SK-N-DZ (cell line): Measurements from ENCODE around the gene EFNA4.
"Not testable (repeated sequence)": the region's sequence is repeated elsewhere in the genome, so short reads cannot be mapped to it uniquely, and the experiment has no call there.

ENCODE experiments used
- DNase-seq: peaks from one replicate; pipeline ENCODE4 v3.0.0-alpha.2; 2015; ENCODE audit warnings: low spot score

EFNA4 gene

DNA sequence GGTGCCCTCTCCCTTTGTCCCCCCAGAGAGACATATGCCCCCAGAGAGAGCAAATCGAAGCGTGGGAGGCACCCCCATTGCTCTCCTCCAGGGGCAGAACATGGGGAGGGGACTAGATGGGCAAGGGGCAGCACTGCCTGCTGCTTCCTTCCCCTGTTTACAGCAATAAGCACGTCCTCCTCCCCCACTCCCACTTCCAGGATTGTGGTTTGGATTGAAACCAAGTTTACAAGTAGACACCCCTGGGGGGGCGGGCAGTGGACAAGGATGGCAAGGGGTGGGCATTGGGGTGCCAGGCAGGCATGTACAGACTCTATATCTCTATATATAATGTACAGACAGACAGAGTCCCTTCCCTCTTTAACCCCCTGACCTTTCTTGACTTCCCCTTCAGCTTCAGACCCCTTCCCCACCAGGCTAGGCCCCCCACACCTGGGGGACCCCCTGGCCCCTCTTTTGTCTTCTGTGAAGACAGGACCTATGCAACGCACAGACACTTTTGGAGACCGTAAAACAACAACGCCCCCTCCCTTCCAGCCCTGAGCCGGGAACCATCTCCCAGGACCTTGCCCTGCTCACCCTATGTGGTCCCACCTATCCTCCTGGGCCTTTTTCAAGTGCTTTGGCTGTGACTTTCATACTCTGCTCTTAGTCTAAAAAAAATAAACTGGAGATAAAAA lies 23.5 kb downstream of the EFNA4 start:
- DNase-seq: no peak

DNA sequence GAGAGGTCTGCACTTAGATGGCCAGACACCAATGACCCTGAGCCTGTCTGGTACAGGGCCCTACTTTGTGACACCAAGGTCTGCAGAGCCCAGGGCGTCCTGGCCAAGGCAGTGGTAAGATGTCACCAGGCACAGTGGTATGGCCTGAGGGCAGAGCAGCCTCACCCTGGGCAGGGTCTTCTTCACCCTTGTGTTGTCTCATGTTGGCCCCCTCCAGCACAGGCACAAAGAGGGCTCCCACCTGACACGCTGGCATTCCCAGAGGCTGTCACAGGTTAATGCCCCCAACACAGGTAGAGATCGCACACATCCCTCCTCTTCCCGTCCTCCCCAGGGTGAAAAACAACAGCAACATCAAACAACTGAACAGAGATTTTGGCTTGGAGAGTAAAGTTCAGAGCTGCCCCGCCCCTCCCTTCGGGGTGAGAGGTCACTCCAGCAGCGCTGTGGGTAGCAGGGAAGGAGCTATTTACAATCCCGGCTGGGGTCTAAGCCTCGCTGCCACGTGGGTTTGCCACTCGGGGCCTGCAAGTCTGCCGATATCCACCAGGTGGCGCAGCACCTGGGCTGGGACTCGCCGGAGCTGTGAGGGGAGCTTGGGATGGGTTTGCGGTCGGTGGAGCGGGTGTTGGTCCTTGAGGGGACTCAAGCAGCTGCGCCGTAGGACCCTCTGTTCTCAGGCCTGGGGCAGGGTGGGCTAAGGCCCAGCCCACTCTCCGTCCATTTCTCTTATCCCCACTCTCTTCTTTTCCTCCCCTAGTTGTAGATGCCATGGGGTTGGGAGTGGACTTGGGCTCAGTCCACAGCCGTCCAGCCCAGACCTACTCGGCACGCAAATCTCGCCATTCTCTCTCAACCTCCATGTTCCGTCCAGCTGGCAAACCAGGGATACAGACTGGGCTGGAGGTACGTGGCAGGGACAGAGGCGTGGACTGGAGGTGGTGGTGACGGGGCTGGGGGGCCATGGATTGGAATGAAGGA lies 27.8 kb downstream of the EFNA4 start:
- peak; percentile 89 for DNase-seq

DNA sequence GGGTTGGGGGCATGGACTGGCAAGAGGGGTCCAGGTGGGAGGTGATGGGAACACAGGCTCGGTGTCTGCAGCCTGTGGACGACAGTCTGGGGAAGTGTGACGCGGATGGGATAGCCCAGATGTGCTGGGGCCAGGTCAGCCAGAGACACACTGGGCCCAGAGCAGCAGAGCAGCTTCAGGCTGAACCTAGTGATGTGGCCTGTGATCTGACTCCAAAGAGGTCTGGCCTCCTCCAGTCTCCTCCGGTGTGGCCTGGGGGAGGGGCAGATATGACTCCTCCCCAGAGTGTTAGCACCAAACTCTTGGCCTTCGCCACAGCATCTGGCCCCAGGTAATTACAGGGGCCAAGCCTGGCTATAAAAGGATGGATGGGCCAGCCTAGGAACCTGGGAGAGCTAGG lies 28.6 kb downstream of the EFNA4 start:
- DNase-seq: no peak

DNA sequence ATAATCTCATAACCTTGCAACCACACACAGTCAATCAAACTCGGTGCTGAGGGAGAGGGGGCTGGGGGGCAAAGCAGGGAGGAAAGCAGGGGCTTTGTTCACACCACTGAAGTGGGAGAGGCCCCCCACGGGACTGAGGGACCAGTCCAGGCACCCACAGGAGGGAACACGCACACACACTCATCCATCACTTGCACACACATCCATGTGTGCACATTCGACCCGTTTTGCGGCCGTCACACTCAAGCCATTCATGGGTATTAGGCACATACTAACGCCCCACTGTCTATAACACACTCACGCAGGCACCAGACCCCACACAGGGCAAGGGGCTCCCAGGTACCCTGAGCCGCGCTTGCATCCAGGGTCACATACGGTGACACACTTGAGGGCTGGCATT lies 29.1 kb downstream of the EFNA4 start:
- DNase-seq: no peak

DNA sequence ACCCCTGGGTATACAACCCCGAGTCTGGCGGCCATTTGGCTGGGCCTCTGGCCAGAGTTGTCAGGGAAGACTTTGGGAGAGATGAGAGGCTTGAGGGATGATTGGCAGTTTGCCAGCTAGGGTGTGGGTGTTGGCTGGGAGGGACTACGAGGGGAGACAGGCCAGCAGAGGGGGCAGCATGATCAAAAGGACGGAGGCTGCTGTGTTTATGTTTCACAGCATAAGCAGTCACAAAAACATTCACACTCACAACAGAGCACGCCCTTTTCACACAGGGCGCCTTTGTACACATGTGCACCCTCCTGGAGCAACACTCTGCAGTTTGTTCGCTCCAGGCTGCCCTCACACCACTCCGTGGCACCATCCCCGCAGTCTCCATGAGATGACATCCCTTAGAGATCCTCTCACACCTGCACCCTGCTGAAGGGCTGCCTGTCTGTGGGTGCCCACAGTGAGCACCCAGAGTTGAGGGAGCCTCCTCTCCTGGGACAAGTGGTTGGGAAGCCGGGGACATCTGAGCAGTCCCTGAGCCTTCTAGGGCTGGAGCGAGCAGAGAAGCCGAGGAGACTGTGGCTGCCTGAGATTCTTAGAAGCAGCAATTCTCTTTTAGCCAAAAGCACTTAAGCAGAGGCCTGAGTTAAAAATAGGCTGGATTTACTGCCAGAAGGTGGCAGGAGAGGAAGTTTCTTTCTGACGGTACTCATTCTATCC lies 30.5 kb downstream of the EFNA4 start:
- peak; percentile 78 for DNase-seq

DNA sequence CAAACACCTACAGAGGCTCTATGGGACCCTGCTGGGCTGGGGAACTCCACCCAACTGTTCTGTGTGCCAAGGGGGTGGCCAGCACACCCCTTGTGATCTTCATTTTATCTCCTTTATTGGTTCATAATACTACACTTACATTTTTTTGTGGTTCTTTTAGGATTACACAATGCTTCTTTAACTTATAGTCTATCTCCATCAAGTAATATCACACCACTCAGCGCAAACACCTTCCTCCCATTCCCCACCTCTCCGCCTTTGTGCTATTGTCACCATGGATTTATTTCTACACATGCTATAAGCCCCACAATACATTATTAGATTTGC lies 31.0 kb downstream of the EFNA4 start:
- no peak for DNase-seq

DNA sequence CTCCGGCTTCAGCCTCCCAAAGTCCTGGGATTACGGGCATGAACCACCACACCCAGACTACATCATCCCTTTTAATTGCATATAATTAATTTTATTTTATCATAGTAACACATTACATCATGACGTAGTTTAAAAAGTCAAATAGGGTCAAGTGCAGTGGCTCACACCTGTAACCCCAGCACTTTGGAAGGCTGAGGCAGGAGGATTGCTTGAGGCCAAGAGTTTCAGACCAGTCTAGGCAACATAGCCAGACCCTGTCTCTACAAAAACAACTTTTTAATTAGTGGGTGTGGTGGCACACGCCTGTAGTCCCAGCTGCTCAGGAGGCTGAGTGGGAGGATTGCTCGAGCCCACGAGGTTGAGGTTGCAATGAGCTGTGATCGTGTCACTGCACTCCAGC lies 35.8 kb downstream of the EFNA4 start:
- no peak for DNase-seq

DNA sequence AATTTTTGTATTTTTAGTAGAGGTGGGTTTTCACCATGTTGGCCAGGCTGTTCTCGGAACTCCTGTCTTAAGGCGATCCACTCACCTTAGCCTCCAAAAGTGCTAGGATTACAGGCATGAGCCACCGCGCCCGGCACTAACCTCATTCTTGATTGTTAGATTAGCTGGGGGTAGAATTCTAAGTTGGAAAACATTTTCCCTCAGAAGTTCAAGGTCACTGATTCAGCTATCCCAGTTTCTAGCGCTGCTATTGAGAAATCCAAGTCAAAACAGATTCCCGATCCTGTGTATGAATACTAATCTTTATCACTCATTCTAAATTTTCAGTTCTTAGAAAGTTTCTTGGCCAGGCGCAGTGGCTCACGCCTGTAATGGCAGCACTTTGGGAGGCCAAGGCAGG lies 39.8 kb downstream of the EFNA4 start:
- DNase-seq: no peak

DNA sequence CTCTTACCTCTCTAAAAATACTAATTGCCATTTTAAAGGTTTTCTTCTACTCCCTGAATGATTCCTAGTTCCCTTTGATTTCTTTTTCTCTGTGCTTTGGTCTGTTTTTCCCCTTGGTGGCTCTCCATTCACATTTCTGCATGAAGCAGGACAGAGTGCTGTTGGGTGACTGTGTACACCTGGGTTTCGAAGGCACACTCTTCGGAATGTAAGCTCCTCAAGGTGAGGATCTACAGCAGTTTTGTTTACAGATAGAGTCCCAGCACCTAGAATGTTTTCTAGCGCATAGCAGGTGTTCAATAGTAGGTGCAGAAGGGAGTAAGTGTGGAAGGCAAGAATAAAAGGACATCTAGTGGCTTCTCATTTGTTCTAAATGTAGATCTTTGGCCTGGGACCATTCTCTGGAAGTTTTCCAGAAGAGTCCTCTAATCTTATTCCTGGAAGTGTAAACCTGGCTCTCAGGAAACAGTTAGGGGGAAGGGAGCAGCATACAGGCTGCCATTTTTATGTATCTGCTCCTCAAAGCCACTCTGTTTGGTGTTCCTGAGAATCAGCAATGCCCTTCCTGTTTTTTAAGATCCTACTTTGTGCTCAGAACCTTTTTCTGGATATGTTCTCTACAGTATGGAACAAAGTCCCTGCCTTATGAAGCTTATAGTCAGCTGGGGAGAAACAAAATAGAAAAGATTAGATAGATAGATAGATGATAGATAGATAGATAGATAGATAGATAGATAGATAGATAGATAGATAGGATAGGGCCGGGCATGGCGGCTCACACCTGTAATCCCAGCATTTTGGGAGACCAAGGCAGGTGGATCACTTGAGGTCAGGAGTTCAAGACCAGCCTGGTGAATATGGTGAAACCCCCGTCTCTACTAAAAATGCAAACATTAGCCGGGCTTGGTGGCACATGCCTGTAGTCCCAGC lies 41.3 kb downstream of the EFNA4 start:
- DNase-seq: no peak

DNA sequence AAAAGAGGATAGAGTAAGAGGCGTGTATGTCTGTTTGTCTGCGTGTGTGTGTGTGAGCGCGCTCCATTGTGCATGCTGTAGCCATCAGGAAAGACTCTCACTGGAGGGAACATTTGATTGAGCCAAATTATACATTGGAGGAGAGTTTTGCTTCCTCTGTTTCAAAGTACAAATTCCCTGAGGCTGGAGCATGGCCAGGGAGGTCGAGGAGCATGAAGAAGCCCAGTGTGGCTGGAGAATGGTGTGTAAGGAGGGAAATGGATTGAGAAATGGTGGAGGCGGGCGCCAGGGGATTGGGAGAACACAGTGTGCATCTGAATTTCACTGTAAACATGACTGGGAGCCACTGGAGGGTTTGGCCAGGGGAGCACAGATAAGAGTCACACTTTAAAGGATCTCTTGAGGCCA lies 42.1 kb downstream of the EFNA4 start:
- no peak for DNase-seq

DNA sequence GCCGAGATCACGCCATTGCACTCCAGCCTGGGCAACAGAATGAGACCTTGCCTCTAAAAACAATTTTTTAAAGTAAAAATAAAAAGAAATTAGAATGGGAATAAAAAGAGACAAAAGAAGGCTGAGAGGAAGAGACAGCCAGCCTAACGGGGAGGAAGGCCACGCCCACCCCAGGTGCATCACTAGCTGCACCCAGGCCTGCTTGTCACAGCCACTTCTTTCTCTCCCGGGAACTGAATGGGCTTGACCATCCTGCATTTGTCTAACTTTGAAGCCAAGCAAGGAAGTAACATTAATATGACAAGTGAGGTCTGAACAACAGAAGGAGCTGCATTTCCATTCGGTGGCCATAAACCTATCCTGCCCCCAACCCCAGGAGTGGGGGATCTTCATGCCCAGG lies 43.3 kb downstream of the EFNA4 start:
- no peak for DNase-seq

DNA sequence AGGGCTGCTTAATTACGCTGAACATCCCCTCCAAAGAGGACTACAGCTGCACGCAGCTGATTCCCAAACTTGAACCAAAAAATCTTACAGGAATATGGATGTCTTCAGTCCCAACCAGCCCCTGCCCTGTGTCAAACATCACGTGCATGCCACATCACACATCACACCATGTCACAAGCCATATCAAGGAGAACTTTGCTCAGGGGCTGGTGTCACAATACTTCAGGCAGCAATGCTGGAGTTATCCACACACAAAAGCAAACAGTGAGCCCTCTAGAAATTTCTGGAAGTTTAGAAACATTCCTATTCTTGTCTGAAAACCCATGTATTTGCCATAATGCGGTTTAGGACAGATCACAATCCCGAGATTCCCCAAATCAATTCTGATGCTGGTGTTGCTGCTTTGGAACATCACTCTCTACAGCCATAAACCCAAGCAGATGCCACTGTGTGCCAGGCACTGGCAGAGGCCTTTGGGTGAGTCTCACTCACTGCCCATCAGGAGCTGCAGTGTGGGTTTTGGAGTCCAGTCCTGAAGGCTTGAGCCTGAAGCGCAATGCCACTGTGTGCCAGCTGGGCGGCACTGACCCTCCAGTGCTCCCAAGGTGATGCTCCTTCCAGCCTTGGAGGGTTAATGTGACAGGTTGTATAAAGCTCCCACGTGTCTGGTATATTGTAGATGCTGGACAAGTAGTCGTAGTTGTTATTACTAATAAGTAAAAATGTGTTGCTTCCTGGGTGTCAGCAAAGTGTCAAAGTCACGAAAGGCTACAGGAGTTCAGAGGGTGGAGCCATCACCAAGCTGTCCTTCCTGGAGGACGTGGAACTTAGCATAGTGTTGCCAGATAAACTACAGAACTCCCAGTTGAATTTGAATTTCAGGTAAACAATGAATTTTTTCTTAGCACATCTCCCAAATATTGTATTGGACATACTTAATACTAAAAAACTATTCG lies 44.0 kb downstream of the EFNA4 start:
- no peak for DNase-seq

DNA sequence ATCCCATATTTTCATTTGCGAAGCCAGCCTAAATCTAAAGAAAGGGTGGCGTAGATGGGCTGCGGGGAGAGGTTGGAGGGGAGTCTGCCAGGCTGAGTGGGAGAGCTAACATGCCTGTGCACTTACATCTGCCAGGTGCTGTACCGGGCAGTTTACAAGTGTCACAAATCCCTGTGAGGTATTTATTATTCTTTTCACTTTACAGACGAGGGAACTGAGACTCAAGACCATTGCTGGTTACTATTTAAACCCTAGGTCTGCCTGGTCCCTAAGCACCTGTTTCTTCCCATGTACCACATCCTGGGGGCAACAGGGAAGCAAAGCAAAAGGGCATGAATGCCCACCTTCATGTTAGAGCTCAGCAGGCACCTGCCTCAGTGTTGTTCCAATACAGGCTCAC lies 44.8 kb downstream of the EFNA4 start:
- no peak for DNase-seq

DNA sequence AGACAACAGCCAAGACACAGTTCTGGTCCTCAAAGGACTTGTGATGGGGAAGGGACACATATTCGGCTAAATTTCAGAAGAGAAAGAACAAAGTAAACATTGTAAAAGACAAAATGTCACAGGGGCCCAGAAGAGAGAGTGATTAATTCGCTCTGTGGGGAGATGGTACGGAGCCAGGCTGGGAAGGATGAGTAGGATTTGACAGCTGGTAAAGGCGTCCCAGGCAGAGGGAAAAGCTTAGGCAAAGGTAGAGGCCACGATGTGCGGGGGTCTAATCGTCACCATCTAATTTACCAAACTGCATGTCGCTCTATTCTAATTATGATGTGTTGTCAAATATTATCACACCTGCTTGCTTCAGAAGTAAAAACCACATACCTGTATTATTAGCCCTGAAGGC lies 46.8 kb downstream of the EFNA4 start:
- DNase-seq: no peak

DNA sequence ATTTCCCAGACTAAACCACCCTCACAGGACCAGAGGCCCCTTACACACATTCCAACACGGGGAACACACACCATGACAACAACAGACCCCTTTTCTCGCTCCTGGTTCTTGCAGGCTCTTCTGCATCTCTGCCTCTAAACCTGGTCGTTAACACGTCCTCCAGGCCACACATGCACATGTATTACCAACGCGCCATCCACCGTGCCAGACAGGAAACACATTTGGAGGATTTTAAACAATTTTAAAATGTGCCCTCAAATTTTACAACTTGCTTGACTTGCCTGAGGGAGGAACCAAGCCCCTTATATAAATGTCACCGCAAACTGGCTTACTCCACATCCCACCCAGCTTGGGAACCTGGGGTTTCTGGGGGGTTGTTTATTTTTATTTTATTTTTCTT lies 47.3 kb downstream of the EFNA4 start:
- DNase-seq: no peak

DNA sequence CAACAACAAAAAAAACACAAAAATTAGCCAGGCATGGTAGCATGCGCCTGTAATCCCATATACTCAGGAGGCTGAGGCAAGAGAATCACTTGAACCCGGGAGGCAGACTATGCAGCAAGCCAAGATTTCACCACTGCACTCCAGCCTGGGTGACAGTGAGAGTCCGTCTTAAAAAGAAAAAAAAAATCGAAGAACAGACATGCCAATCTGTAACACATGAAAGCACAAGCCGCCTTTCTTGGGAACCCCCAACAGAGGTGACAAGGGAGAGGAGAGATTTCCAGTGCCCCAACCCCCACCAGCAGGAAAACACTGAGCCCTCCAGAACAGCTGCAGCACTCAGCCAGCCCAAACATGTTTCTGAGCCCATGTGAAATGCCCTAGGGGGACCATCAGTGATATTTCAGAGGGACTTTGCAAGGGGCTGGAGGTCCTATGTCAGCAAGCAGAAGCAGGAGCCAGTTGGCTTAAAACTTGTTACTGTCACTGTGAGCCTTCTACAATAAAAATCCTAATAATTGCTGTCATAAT lies 50.0 kb downstream of the EFNA4 start:
- no peak for DNase-seq

DNA sequence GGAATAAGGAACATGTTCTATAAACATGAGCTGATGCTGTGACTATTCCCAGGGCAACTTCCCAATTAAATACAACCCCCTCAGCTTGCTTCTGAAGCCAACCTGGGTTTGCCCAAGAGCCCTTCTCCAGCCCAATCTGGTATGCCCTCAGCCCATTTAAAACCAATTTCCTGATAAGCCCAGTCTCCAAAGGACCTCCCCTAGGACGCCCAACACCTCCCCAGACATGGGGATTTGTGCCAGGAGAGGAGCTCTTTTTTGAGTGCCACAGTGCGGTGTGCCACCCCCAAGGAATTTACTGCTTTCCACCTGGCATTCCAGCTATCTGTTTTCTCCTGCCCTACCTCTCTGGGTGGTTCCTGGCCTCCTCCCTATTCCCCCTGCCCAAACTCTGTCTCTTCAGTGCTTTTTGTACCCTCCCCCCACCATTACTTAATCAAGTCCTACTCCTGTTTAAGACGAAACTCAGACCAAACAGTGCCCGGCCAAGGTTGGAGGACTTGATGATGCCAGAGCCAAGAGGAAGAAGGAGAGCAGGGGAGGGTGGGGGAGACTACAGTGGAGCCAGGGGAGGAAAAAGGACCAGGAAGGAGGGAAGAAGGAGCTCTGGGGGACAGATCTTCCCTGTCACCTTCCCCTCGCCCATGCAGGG lies 52.7 kb downstream of the EFNA4 start:
- DNase-seq: no peak

DNA sequence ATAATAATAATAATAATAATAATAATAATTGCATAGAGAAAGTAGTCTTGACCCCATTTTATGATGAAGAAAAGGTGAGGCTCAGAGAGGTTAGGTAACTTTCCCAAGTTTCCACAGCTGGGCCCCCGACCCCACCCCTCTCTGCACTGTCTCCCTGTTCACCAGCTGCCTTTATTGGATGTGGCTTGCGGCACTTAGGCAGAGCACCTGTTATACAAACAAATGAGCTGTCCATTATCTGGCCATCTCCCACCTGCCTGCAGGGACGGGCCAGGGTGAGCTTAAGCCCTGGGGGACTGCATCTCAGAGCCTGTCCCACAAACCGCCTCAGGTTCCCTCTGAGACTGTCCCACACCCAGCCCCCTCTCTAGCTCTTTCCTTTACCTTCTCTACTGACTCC lies 54.1 kb downstream of the EFNA4 start:
- DNase-seq: no peak

DNA sequence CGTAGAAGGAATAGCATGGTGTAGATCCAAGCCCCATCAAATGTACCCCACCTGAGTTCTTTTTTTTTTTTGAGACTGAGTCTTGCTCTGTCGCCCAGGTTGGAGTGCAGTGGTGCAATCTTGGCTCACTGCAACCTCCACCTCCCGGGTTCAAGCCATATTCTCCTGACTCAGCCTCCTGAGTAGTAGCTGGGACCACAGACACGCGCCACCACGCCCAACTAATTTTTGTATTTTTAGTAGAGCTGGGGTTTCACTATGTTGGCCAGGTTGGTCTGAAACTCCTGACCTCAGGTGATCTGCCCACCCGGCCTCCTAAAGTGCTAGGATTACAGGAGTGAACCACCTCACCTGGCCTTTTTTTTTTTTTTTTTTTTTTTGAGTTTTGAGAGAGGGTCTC lies 54.5 kb downstream of the EFNA4 start:
- not testable (repeated sequence) for DNase-seq
